SKM-1 (cell line): ENCODE measurements around the gene TSPAN33.
A peak's percentile ranks its signal among the peaks of the same experiment; 100 is the strongest.
"Not testable (repeated sequence)": the region's sequence is repeated elsewhere in the genome, so short reads cannot be mapped to it uniquely, and the experiment has no call there.

Experiments
- DNase-seq: peaks from one replicate; lab custom pipeline; 2025; ENCODE audit not compliant: unreplicated experiment; lab: John Stamatoyannopoulos, UW

The TSPAN33 gene

GRCh38 chr7:129205987-129206785 lies 61.7 kb downstream of the TSPAN33 start:
- DNase-seq: no peak

- no peak for DNase-seq
These were observed 64.2 kb downstream of the TSPAN33 start for GRCh38 chr7:129208667-129209066.

GRCh38 chr7:129209067-129209926 lies 64.8 kb downstream of the TSPAN33 start:
- no peak for DNase-seq

- no peak for DNase-seq
These were observed 65.9 kb downstream of the TSPAN33 start for GRCh38 chr7:129210256-129210988.

GRCh38 chr7:129210989-129211312 lies 66.4 kb downstream of the TSPAN33 start:
- no peak for DNase-seq

GRCh38 chr7:129212126-129212525 lies 67.6 kb downstream of the TSPAN33 start:
- DNase-seq: no peak

- DNase-seq: no peak
These were observed 68.1 kb downstream of the TSPAN33 start for GRCh38 chr7:129212596-129212995.

GRCh38 chr7:129213828-129214227 lies 69.3 kb downstream of the TSPAN33 start:
- no peak for DNase-seq

GRCh38 chr7:129215691-129216090 lies 71.2 kb downstream of the TSPAN33 start:
- DNase-seq: not testable (repeated sequence)

GRCh38 chr7:129216101-129216715 lies 71.7 kb downstream of the TSPAN33 start:
- DNase-seq: not testable (repeated sequence)

- DNase-seq: not testable (repeated sequence)
These were observed 72.4 kb downstream of the TSPAN33 start for GRCh38 chr7:129216821-129217416.

GRCh38 chr7:129218514-129219062 lies 74.1 kb downstream of the TSPAN33 start:
- peak; percentile 67 for DNase-seq

- DNase-seq: not testable (repeated sequence)
These were observed 74.7 kb downstream of the TSPAN33 start for GRCh38 chr7:129219166-129219565.
